H1 (cell line): ENCODE measurements around the gene TIMM8A. TPM values are rescaled to one million over a fixed set of nuclear protein-coding genes. Genes with fewer than 3 reads are reported as not detected.

ENCODE experiments used
- CTCF ChIA-PET: fragments of 300-600 bp; sonication (Branson Sonifier 250); formaldehyde crosslinking; loops from one replicate; lab custom pipeline; 2021; ENCODE audit not compliant: partially characterized antibody; lab: Charles Lee
- POLR2A ChIA-PET: fragments of 300-600 bp; sonication (Branson Sonifier 250); formaldehyde crosslinking; loops from one replicate; lab custom pipeline; 2021; ENCODE audit warnings: inconsistent platforms; ENCODE audit not compliant: partially characterized antibody; lab: Charles Lee
- DNase-seq, 2 experiments: peaks; one replicate each; pipeline versions ENCODE4 v3.0.0 to v3.0.0-alpha.2; 2010 to 2022; ENCODE audit warnings: low spot score in 2 of 2, low read depth in 1 of 2, mixed read lengths in 1 of 2
- FAIRE-seq: peaks from 2 replicates; lab custom pipeline; 2011; peaks lifted over from hg19 to GRCh38; lab: Jason Lieb, UNC
- H2AFZ ChIP-seq: 2 replicates; pipeline ENCODE4 v1.8.1; 2012; ENCODE audit warnings: low read length, inconsistent platforms
- H2AK5ac ChIP-seq: 2 replicates; pipeline ENCODE4 v1.6.1; 2013; ENCODE audit warnings: low read depth, low read length
- H2BK120ac ChIP-seq: replicated peaks from 2 replicates; pipeline ENCODE3; 2013; ENCODE audit warnings: low read depth, low read length, inconsistent platforms
- H2BK12ac ChIP-seq: 2 replicates; pipeline ENCODE4 v1.6.1; 2013; ENCODE audit warnings: low read depth, low read length
- H2BK15ac ChIP-seq: 2 replicates; pipeline ENCODE4 v1.6.1; 2013; ENCODE audit warnings: low read length
- H2BK20ac ChIP-seq: 2 replicates; pipeline ENCODE4 v1.6.1; 2013; ENCODE audit warnings: low read length
- H2BK5ac ChIP-seq: 2 replicates; pipeline ENCODE4 v1.6.1; 2013; ENCODE audit warnings: low read depth, low read length
- H3K14ac ChIP-seq: 2 replicates; pipeline ENCODE4 v1.6.1; 2013; ENCODE audit warnings: inconsistent platforms; ENCODE audit not compliant: insufficient read length
- H3K18ac ChIP-seq: 2 replicates; pipeline ENCODE4 v1.6.1; 2013; ENCODE audit warnings: low read length; ENCODE audit errors: extremely low read depth
- H3K23ac ChIP-seq: 2 replicates; pipeline ENCODE4 v1.6.1; 2013; ENCODE audit warnings: inconsistent platforms; ENCODE audit not compliant: insufficient read length
- H3K23me2 ChIP-seq: 2 replicates; pipeline ENCODE4 v1.6.1; 2013; ENCODE audit warnings: low read depth, low read length
- H3K27ac ChIP-seq: 2 replicates; pipeline ENCODE4 v1.6.1; 2011; ENCODE audit warnings: low read depth, low read length, inconsistent platforms
- H3K27me3 ChIP-seq, 4 experiments: replicated peaks in 1 of 4; 1 replicate in 1 of 4; 2 replicates in 3 of 4; pipeline versions ENCODE4 v1.6.1 to v1.8.1; 2011 to 2013; ENCODE audit warnings: low read length in 3 of 4, mild to moderate bottlenecking in 3 of 4, inconsistent platforms in 2 of 4, mixed read lengths in 2 of 4, moderate library complexity in 1 of 4; ENCODE audit not compliant: control insufficient read depth in 3 of 4, insufficient read depth in 3 of 4; ENCODE audit errors: extremely low read depth in 1 of 4
- H3K36me3 ChIP-seq, 4 experiments: 2 replicates each; pipeline versions ENCODE4 v1.6.1 to v1.8.1; 2011 to 2013; ENCODE audit warnings: mild to moderate bottlenecking in 4 of 4, low read length in 3 of 4, moderate library complexity in 2 of 4, control low read depth in 1 of 4, inconsistent platforms in 1 of 4; ENCODE audit not compliant: insufficient read depth in 4 of 4, control insufficient read depth in 2 of 4
- H3K4ac ChIP-seq: replicated peaks from 2 replicates; pipeline ENCODE3; 2013; ENCODE audit warnings: low read length, low read depth, mixed read lengths, inconsistent platforms; ENCODE audit not compliant: insufficient read length
- H3K4me1 ChIP-seq, 4 experiments: replicated peaks in 1 of 4; 1 replicate in 1 of 4; 2 replicates in 3 of 4; pipeline versions ENCODE4 v1.6.1 to v1.8.1; 2011 to 2013; ENCODE audit warnings: low read length in 3 of 4, inconsistent platforms in 2 of 4, mixed read lengths in 1 of 4; ENCODE audit not compliant: insufficient read depth in 4 of 4, control insufficient read depth in 3 of 4
- H3K4me2 ChIP-seq, 2 experiments: 2 replicates each; pipeline versions ENCODE4 v1.6.1 to v1.8.1; 2011 to 2013; ENCODE audit warnings: low read depth in 2 of 2, low read length in 2 of 2, control low read depth in 1 of 2, inconsistent platforms in 1 of 2, mild to moderate bottlenecking in 1 of 2; ENCODE audit not compliant: insufficient read depth in 1 of 2
- H3K4me3 ChIP-seq, 4 experiments: fragments of 200-600, 300-600 bp in 1 of 4; sonication (generic), shearing (Covaris generic), sonication (Bioruptor Twin) in 1 of 4; 2 replicates each; pipeline versions ENCODE4 v1.5.1 to v1.8.1; 2011 to 2016; ENCODE audit warnings: low read length in 4 of 4, low read depth in 3 of 4, control low read depth in 2 of 4, inconsistent platforms in 2 of 4, mild to moderate bottlenecking in 2 of 4, mixed read lengths in 1 of 4, moderate library complexity in 1 of 4; ENCODE audit not compliant: insufficient read depth in 2 of 4; ENCODE audit errors: extremely low read depth in 1 of 4
- H3K56ac ChIP-seq: replicated peaks from 2 replicates; pipeline ENCODE3; 2013; ENCODE audit warnings: low read depth, mild to moderate bottlenecking, mixed read lengths, low read length, inconsistent platforms; ENCODE audit not compliant: insufficient read length
- H3K79me1 ChIP-seq: 2 replicates; pipeline ENCODE4 v1.6.1; 2013; ENCODE audit warnings: low read depth, low read length, control low read depth
- H3K79me2 ChIP-seq, 2 experiments: 2 replicates each; pipeline versions ENCODE4 v1.6.1 to v1.8.1; 2012 to 2013; ENCODE audit warnings: low read length in 2 of 2, mild to moderate bottlenecking in 2 of 2, inconsistent platforms in 1 of 2; ENCODE audit not compliant: insufficient read depth in 2 of 2, control insufficient read depth in 1 of 2
- H3K9ac ChIP-seq, 4 experiments: replicated peaks in 1 of 4; 1 replicate in 1 of 4; 2 replicates in 3 of 4; pipeline versions ENCODE4 v1.6.1 to v1.8.1; 2011 to 2013; ENCODE audit warnings: low read depth in 3 of 4, low read length in 3 of 4, control low read depth in 2 of 4, mild to moderate bottlenecking in 2 of 4, moderate library complexity in 2 of 4, inconsistent platforms in 1 of 4; ENCODE audit errors: extremely low read depth in 1 of 4
- H3K9me3 ChIP-seq, 2 experiments: 2 replicates each; pipeline versions ENCODE4 v1.6.1 to v1.8.1; 2012 to 2013; ENCODE audit warnings: mild to moderate bottlenecking in 2 of 2, moderate library complexity in 2 of 2, control low read depth in 1 of 2, inconsistent platforms in 1 of 2, low read depth in 1 of 2, low read length in 1 of 2, mixed read lengths in 1 of 2; ENCODE audit not compliant: insufficient read depth in 2 of 2
- H4K20me1 ChIP-seq, 2 experiments: replicated peaks in 1 of 2; 2 replicates each; pipeline versions ENCODE3 to v1.8.1; 2011 to 2013; ENCODE audit warnings: inconsistent platforms in 2 of 2, low read length in 2 of 2, mild to moderate bottlenecking in 1 of 2; ENCODE audit not compliant: insufficient read depth in 2 of 2, control insufficient read depth in 1 of 2
- H4K5ac ChIP-seq: 2 replicates; pipeline ENCODE4 v1.6.1; 2013; ENCODE audit warnings: low read length, low read depth, mixed read lengths, inconsistent platforms; ENCODE audit not compliant: insufficient read length
- H4K8ac ChIP-seq: 2 replicates; pipeline ENCODE4 v1.8.0; 2013; ENCODE audit warnings: mild to moderate bottlenecking, moderate library complexity, low read length, inconsistent platforms; ENCODE audit not compliant: insufficient read depth; ENCODE audit errors: extremely low read depth
- H4K91ac ChIP-seq: replicated peaks from 2 replicates; pipeline ENCODE3; 2013; ENCODE audit warnings: low read length, mixed read lengths, inconsistent platforms; ENCODE audit not compliant: insufficient read length
- HDAC2 ChIP-seq, 2 experiments: fragments of 300-600 bp in 1 of 2; sonication (generic) in 1 of 2; IDR thresholded peaks; 2 replicates each; pipeline ENCODE4 v1.6.1; 2011 to 2012; ENCODE audit warnings: low read depth in 2 of 2, low read length in 2 of 2, mild to moderate bottlenecking in 2 of 2, moderate library complexity in 2 of 2, borderline replicate concordance in 1 of 2, inconsistent platforms in 1 of 2
- POLR2A ChIP-seq, 2 experiments: IDR thresholded peaks; 1 replicate in 1 of 2; 2 replicates in 1 of 2; pipeline ENCODE4 v1.6.1; 2011; ENCODE audit warnings: low read depth in 2 of 2, low read length in 2 of 2, mild to moderate bottlenecking in 2 of 2; ENCODE audit errors: control extremely low read depth in 1 of 2
- WGBS, 2 experiments: shearing (Covaris generic) in 1 of 2; methylation state at CpG; one replicate each; pipeline versions ENCODE4 v1.1.6 to v1.1.7; 2013 to 2015; ENCODE audit warnings: low lambda C conversion rate in 2 of 2, mixed read lengths in 2 of 2, inconsistent platforms in 1 of 2, low coverage in 1 of 2, missing lambda C conversion rate in 1 of 2; ENCODE audit not compliant: insufficient replicate concordance in 2 of 2, insufficient coverage in 1 of 2, insufficient read length in 1 of 2; ENCODE audit errors: extremely low coverage in 1 of 2, missing lambda C conversion rate in 1 of 2; 5-methylcytosine and 5-hydroxymethylcytosine counted together
- polyA plus RNA-seq, 7 experiments: library from polyadenylated mRNA; depleted of rRNA in 3 of 7; stranded (reverse) in 5 of 7; unstranded in 2 of 7; fragments of >200 nt in 5 of 7; fragments of 200-250 nt in 2 of 7; gene quantifications; 1 replicate in 5 of 7; 2 replicates in 1 of 7; 4 replicates in 1 of 7; pipeline versions ENCODE4 v1.2.1 to v1.2.3, GENCODE V29; 2011 to 2013; ENCODE audit warnings: missing spikeins in 2 of 7, mixed read lengths in 2 of 7
- total RNA-seq: library from RNA; stranded (reverse); fragmentation: NEBNext Ultra II Directional; extraction: Animal tissue kit (Norgen Biotek cat#: 25700); gene quantifications from 2 replicates; pipeline ENCODE4 v1.2.1, GENCODE V29; 2021

The TIMM8A gene
- total and polyA plus RNA-seq, 2 of the 8 experiments (the other 6 are each of a cell fraction or from before 2014, with no cell fraction given), result 16.1 to 38.1 TPM

DNA sequence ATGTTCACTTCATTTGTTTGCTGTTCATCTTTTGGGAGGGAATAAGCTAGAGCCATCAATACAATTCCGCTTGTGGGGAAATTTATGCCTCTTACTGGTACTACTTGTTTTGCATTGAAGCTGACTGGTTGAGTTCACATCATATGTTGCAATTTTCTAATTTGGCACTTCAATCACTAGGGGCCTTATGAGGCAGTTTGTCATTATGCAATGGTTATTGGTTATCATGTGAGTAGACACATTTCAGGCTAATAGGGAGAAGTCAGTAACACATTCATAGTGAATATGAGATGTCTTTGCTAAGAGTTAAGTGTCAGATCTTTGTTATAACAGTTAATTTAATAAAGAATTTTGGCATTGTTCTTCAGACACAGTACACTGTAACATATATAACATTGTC is 47.2 kb upstream of the TIMM8A start:
- Histone ChIP-seq H3K23ac (no peak overlapping the region), H3K4me1 (no peaks in the 10 kb centered on the region; a peak in 1 of 7 replicates), H2AK5ac (no peak overlapping the region), H4K8ac (no peak overlapping the region), H2BK120ac (no peak overlapping the region), H3K18ac (no peak overlapping the region), H3K27me3 (no peaks in the 10 kb centered on the region), H2BK5ac (no peak overlapping the region), H4K5ac (no peak overlapping the region), H3K79me2 (peaks cover 0 to 23% of the 10 kb centered on the region in 2 experiments; a peak in 2 of 4 replicates), H4K91ac (no peak overlapping the region), H2BK12ac (no peak overlapping the region), H2AFZ (no peak overlapping the region), H3K27ac (no peak overlapping the region), H3K4ac (no peak overlapping the region), H2BK15ac (no peak overlapping the region), H3K9ac (no peak overlapping the region), H3K14ac (no peak overlapping the region), H2BK20ac (no peak overlapping the region), H4K20me1 (peaks cover 0 to 2% of the 10 kb centered on the region in 2 experiments), H3K4me3 (no peak overlapping the region), H3K56ac (no peak overlapping the region), H3K4me2 (no peak overlapping the region), H3K23me2 (peaks cover 1% of the 10 kb centered on the region; the same call in 1 of the 2 replicates), H3K79me1 (no peaks in the 10 kb centered on the region), H3K9me3 (no peaks in the 10 kb centered on the region), H3K36me3 (peaks cover 6 to 49% (median 21%) of the 10 kb centered on the region in 4 experiments)
- DNase-seq, result no peak
- WGBS, 2 experiments, result 86% methylated on average over 1 of the region's 1 CpG; no CpG with 5 or more reads in 1 of the 2 experiments
- CTCF ChIA-PET, result interaction anchor here (1.4 kb wide), 1 partner anchor 38 kb away, joined by 3 read pairs; no protein-coding TSS in a partner anchor
- TF ChIP-seq HDAC2 (IDR thresholded peaks at IDR 0.05; ENCODE audit: borderline replicate concordance in 1 of 2, low read depth in 2 of 2, low read length in 2 of 2) (no peak), POLR2A (IDR thresholded peaks at IDR 0.05; ENCODE audit: control extremely low read depth in 1 of 2, low read depth in 2 of 2, low read length in 2 of 2) (peak in 1 of 2 experiments; percentile 53; a peak in 1 of 3 replicates)
- no peak for FAIRE-seq
- POLR2A ChIA-PET, result interaction anchor here (0.9 to 2.5 kb wide), 8 partner anchors 9 to 47 kb away, joined by 3 to 14 read pairs (median 4); partner anchors contain the start of genes GLA, HNRNPH2 and TIMM8A
